NOMO-1 treated with DMSO at 0.1 percent for 48 hours (cell line): ENCODE data around the gene CHCHD10.

ENCODE experiments used
- DNase-seq: peaks from one replicate; lab custom pipeline; 2025; ENCODE audit not compliant: unreplicated experiment; lab: John Stamatoyannopoulos, UW

The CHCHD10 gene

GRCh38 chr22:23767673-23768548, at the start of gene CHCHD10:
CHCHD10 (minus strand) TSS chr22:23767972; CDS start chr22:23767874, 98 bp downstream.
- peak; percentile 83 for DNase-seq

GRCh38 chr22:23817146-23817545, 49.4 kb upstream of the CHCHD10 start:
- no peak for DNase-seq

- no peak for DNase-seq
Observed at GRCh38 chr22:23816156-23816976, 48.6 kb upstream of the CHCHD10 start.

GRCh38 chr22:23815541-23816155, 47.9 kb upstream of the CHCHD10 start:
- no peak for DNase-seq

- no peak for DNase-seq
Observed at GRCh38 chr22:23812378-23812777, 44.6 kb upstream of the CHCHD10 start.

GRCh38 chr22:23806837-23807236, 39.1 kb upstream of the CHCHD10 start:
- no peak for DNase-seq

- DNase-seq, result no peak
Observed at GRCh38 chr22:23804781-23805291, 37.1 kb upstream of the CHCHD10 start.

- DNase-seq, result no peak
Observed at GRCh38 chr22:23803001-23803819, 35.4 kb upstream of the CHCHD10 start.

GRCh38 chr22:23801886-23802377, 34.2 kb upstream of the CHCHD10 start:
- DNase-seq, result no peak

GRCh38 chr22:23801238-23801821, 33.6 kb upstream of the CHCHD10 start:
- no peak for DNase-seq

- DNase-seq, result no peak
Observed at GRCh38 chr22:23800297-23801237, 32.8 kb upstream of the CHCHD10 start.

- DNase-seq, result no peak
Observed at GRCh38 chr22:23796461-23796860, 28.7 kb upstream of the CHCHD10 start.

- no peak for DNase-seq
Observed at GRCh38 chr22:23793326-23793725, 25.6 kb upstream of the CHCHD10 start.

GRCh38 chr22:23791738-23792645, 24.2 kb upstream of the CHCHD10 start:
- DNase-seq, result no peak

GRCh38 chr22:23790819-23791737, 23.3 kb upstream of the CHCHD10 start:
- no peak for DNase-seq

- DNase-seq, result no peak
Observed at GRCh38 chr22:23789638-23790037, 21.9 kb upstream of the CHCHD10 start.

- no peak for DNase-seq
Observed at GRCh38 chr22:23789121-23789520, 21.3 kb upstream of the CHCHD10 start.
